Prostate gland (tissue), 2 donors: Measurements from ENCODE around the gene RC3H2.

Source experiments
- POLR2A ChIP-seq: fragments of 450-650 bp; IDR thresholded peaks from one replicate; pipeline ENCODE4 v1.6.1; 2016; ENCODE audit warnings: antibody characterized with exemption, mild to moderate bottlenecking
- TF ChIP-seq, protein P1 (sequence below), 4 experiments: fragments of 200-600 bp in 2 of 4; fragments of 450-650 bp in 2 of 4; sonication (generic) in 2 of 4; IDR thresholded peaks; 1 replicate in 3 of 4; 2 replicates in 1 of 4; pipeline ENCODE4 v1.5.1; 2016 to 2019; ENCODE audit warnings: antibody characterized with exemption in 4 of 4, mild to moderate bottlenecking in 2 of 4, moderate library complexity in 2 of 4

DNA sequence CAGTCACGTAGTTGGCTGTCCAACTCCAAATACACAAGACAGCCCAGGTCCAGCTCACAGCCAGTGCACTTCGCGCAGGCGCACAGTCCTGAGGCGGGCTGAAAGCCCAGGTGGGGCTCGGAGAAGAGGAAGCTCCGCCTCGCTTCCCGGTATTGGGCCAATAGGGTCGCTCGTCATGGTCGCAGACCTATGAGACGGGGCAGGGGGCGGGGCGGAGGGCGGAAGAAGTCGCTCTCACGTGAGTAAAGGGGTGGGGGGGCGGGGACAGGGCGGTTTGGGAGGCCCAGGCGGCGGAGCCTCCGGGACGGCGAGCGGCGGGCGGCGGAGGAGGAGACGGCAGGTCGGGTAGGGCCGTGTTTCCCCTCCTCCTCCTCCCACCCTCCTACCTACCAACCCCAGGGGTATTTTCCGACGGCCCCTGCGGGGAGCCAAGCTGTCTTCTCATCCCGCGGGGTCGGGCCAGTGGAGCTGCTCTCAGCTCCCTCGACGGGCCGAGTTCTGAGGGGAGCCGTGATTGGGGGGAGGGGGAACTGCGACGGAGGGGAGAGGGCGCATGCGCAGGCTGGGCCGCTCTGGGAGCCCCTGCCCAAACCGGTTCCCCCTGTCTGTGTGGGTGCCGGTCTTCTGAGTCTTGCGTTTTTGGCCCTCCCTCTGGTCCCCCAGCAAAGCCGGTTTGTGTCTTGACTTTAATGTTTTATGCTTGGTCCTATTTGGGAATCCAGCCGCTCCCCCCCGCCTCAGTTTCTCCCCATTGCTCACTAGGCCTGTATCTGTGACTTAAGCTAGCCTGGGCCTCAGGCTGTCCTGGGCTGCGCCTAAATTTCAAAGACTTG, 35.8 kb upstream of the RC3H2 start, which contains the start of gene RABGAP1:
- TF ChIP-seq, protein P1, sequence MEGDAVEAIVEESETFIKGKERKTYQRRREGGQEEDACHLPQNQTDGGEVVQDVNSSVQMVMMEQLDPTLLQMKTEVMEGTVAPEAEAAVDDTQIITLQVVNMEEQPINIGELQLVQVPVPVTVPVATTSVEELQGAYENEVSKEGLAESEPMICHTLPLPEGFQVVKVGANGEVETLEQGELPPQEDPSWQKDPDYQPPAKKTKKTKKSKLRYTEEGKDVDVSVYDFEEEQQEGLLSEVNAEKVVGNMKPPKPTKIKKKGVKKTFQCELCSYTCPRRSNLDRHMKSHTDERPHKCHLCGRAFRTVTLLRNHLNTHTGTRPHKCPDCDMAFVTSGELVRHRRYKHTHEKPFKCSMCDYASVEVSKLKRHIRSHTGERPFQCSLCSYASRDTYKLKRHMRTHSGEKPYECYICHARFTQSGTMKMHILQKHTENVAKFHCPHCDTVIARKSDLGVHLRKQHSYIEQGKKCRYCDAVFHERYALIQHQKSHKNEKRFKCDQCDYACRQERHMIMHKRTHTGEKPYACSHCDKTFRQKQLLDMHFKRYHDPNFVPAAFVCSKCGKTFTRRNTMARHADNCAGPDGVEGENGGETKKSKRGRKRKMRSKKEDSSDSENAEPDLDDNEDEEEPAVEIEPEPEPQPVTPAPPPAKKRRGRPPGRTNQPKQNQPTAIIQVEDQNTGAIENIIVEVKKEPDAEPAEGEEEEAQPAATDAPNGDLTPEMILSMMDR (IDR thresholded peaks at IDR 0.05), result peak in 1 of 4 experiments; percentile 2
- TF ChIP-seq POLR2A, result peak; percentile 82
